Ovary (tissue), 3 donors: ENCODE measurements around the gene MAP3K12.

Experiments
- CTCF ChIP-seq, 3 donors: fragments of 450-650 bp in 2 of 3; fragments of 200-600 bp in 1 of 3; IDR thresholded peaks; one replicate each; pipeline versions ENCODE4 v1.5.1 to v1.8.0; 2016 to 2022; ENCODE audit warnings: antibody characterized with exemption in 3 of 3, mild to moderate bottlenecking in 1 of 3
- EP300 ChIP-seq: sonication (generic); formaldehyde crosslinking; IDR thresholded peaks from one replicate; pipeline ENCODE4 v1.6.1; 2017; ENCODE audit warnings: antibody characterized with exemption
- POLR2A ChIP-seq: fragments of 450-650 bp; IDR thresholded peaks from one replicate; pipeline ENCODE4 v1.6.1; 2017; ENCODE audit warnings: antibody characterized with exemption, mild to moderate bottlenecking, moderate library complexity
- donor health status: DM: no; HTN: no; CAD: no.

GRCh38 chr12:53497461-53497860 lies 1.8 kb downstream of the MAP3K12 start:
- TF ChIP-seq POLR2A (no peak), CTCF (IDR thresholded peaks at IDR 0.05) (no peak), EP300 (no peak)
